ENCODE results near the gene MYO1B.

- no peak for TF ChIP-seq POLR2A (IDR thresholded peaks at IDR 0.05; ENCODE audit: low read depth, low read length)
- no peak for TF ChIP-seq POLR2AphosphoS5 (IDR thresholded peaks at IDR 0.05; ENCODE audit: low read depth, low read length)
- TF ChIP-seq TAF1 (IDR thresholded peaks at IDR 0.05; ENCODE audit: borderline replicate concordance, low read depth, low read length) = no peak
Observed at GRCh38 chr2:191386938-191387536, 141.8 kb downstream of the MYO1B start.

Data from GM12892 (cell line).